Breast epithelium (tissue), 3 donors: ENCODE results near the gene GPR161.

Source experiments
- CTCF ChIP-seq, 3 donors: fragments of 450-650 bp; IDR thresholded peaks; one replicate each; pipeline ENCODE4 v1.5.1; 2016 to 2017; ENCODE audit warnings: antibody characterized with exemption in 3 of 3, mild to moderate bottlenecking in 3 of 3, moderate library complexity in 3 of 3
- POLR2AphosphoS5 ChIP-seq, 3 donors: sonication (generic); formaldehyde crosslinking; IDR thresholded peaks; one replicate each; pipeline ENCODE4 v1.6.1; 2017; ENCODE audit warnings: antibody characterized with exemption in 3 of 3

- TF ChIP-seq CTCF (IDR thresholded peaks at IDR 0.05) = no peak
- TF ChIP-seq POLR2AphosphoS5 (IDR thresholded peaks at IDR 0.05) = no peak
Observed at GRCh38 chr1:168069384-168069783, 67.3 kb downstream of the GPR161 start.
